ENCODE measurements around the gene KRTAP1-5. TPM values are rescaled to one million over a fixed set of nuclear protein-coding genes. Genes with fewer than 3 reads are reported as not detected.
"Not testable (repeated sequence)": the region's sequence is repeated elsewhere in the genome, so short reads cannot be mapped to it uniquely, and the experiment has no call there.

Gene KRTAP1-5
- total and polyA plus RNA-seq, 4 donors = not detected

DNA sequence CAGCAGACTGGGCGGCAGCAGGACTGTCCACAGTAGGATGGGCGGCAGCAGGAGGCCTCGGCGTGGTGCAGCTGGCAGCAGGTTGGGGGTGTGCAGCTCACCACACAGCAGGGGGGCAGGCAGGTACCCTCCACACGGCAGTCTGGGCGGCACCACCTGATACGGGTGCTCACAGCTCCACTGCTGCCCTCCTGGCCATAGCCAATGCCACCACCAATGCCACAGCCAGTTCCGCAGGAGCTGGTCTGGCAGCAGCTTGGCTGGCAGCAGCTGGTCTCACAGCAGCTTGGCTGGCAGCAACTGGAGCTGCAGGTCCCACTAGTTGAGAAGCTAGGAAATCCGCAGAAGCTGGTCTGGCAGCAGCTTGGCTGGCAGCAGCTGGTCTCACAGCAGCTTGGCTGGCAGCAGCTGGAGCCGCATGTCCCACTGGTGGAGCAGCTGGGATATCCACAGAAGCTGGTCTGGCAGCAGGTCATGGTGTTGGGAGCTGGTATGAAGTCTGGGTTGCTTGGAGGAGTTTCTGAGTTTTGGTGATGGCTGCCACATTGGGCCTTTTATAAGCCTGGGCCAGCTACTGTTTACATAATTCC, 7.4 kb upstream of the KRTAP1-5 start, which contains the start of gene KRTAP1-3:
KRTAP1-3 (minus strand) TSS at position 529 of the 590 bp plus-strand sequence; CDS start at position 476, 53 bp downstream.
- intact Hi-C loops (cut with DNase I); H3K36me3 ChIP-seq (ENCODE audit: control insufficient read depth in 1 of 2, insufficient read depth in 2 of 2, low read length in 1 of 2); H3K4me1 ChIP-seq (ENCODE audit: control insufficient read depth in 1 of 2, insufficient read depth in 2 of 2, low read length in 2 of 2); H3K27ac ChIP-seq (ENCODE audit: low read depth in 1 of 2, low read length in 2 of 2); H3K9me3 ChIP-seq (ENCODE audit: control insufficient read depth, low read length); DNase-seq; H3K27me3 ChIP-seq (ENCODE audit: control insufficient read depth in 1 of 2, insufficient read depth in 2 of 2, low read length in 1 of 2); ATAC-seq (ENCODE audit: low FRiP score); H3K4me3 ChIP-seq (ENCODE audit: low read length in 2 of 2): not testable (repeated sequence)
- 75 to 79% methylated on average over 7 to 10 of the region's 10 CpGs for WGBS, 2 donors

- ATAC-seq (ENCODE audit: low FRiP score) (no peak), DNase-seq (no peak)
- H3K27me3 ChIP-seq (ENCODE audit: control insufficient read depth in 1 of 2, insufficient read depth in 2 of 2, low read length in 1 of 2) = no peaks in the 10 kb centered on the region
- no peaks in the 10 kb centered on the region for H3K9me3 ChIP-seq (ENCODE audit: control insufficient read depth, low read length)
- H3K27ac ChIP-seq (ENCODE audit: low read depth in 1 of 2, low read length in 2 of 2) = no peak within 1 kb of the TSS
- no peak within 1 kb of the TSS for H3K4me3 ChIP-seq (ENCODE audit: low read length in 2 of 2)
- WGBS, 2 donors = 79 to 83% methylated on average over 12 of the region's 12 CpGs
- no peaks in the 10 kb centered on the region for H3K36me3 ChIP-seq (ENCODE audit: control insufficient read depth in 1 of 2, insufficient read depth in 2 of 2, low read length in 1 of 2)
- intact Hi-C loops (cut with DNase I) = no loop called here
- H3K4me1 ChIP-seq (ENCODE audit: control insufficient read depth in 1 of 2, insufficient read depth in 2 of 2, low read length in 2 of 2) = no peaks in the 10 kb centered on the region
These were observed 2.7 kb upstream of the KRTAP1-5 start, which contains the start of gene KRTAP1-4 for GRCh38 chr17:41029633-41030245. TSS of gene KRTAP1-4 (minus strand) at chr17:41030195. CDS start at chr17:41030078, 117 bp downstream.

- Histone ChIP-seq H3K27ac (ENCODE audit: low read depth in 1 of 2, low read length in 2 of 2) (no peak overlapping the region), H3K4me3 (ENCODE audit: low read length in 2 of 2) (no peak overlapping the region), H3K4me1 (ENCODE audit: control insufficient read depth in 1 of 2, insufficient read depth in 2 of 2, low read length in 2 of 2) (no peaks in the 10 kb centered on the region), H3K36me3 (ENCODE audit: control insufficient read depth in 1 of 2, insufficient read depth in 2 of 2, low read length in 1 of 2) (no peaks in the 10 kb centered on the region), H3K27me3 (ENCODE audit: control insufficient read depth in 1 of 2, insufficient read depth in 2 of 2, low read length in 1 of 2) (no peaks in the 10 kb centered on the region), H3K9me3 (ENCODE audit: control insufficient read depth, low read length) (no peaks in the 10 kb centered on the region)
- intact Hi-C loops (cut with DNase I) = no loop called here
- WGBS, 2 donors = 44 to 51% methylated on average over 3 of the region's 3 CpGs
- no peak for ATAC-seq (ENCODE audit: low FRiP score)
- DNase-seq = no peak
These were observed 2.3 kb downstream of the KRTAP1-5 start for GRCh38 chr17:41024697-41025096.

GRCh38 chr17:41020336-41020735, 6.7 kb downstream of the KRTAP1-5 start:
- intact Hi-C loops (cut with DNase I) = no loop called here
- Histone ChIP-seq H3K36me3 (ENCODE audit: control insufficient read depth in 1 of 2, insufficient read depth in 2 of 2, low read length in 1 of 2) (no peaks in the 10 kb centered on the region), H3K9me3 (ENCODE audit: control insufficient read depth, low read length) (peaks cover 2% of the 10 kb centered on the region), H3K4me1 (ENCODE audit: control insufficient read depth in 1 of 2, insufficient read depth in 2 of 2, low read length in 2 of 2) (no peaks in the 10 kb centered on the region), H3K27me3 (ENCODE audit: control insufficient read depth in 1 of 2, insufficient read depth in 2 of 2, low read length in 1 of 2) (no peaks in the 10 kb centered on the region), H3K27ac (ENCODE audit: low read depth in 1 of 2, low read length in 2 of 2) (no peak overlapping the region), H3K4me3 (ENCODE audit: low read length in 2 of 2) (no peak overlapping the region)
- ATAC-seq (ENCODE audit: low FRiP score) (no peak), DNase-seq (no peak)

DNA sequence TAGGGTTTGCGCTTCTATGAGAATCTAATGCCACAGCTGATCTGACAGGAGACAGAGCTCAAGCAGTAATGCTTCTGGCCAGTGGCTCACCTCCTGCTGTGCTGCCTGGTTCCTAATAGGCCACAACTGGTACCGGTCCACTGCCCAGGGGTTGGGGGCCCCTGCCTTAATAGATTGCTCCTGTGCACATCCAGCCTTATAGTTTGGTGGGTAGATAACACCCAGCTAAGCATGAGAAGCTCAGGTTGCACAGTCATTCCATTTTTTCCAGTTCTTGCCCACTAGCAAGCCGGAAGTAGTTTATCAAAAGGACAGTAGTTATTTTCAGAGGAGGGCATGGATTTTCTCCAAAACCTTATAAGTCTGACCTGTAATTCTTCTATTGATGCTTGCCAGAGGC, 7.6 kb downstream of the KRTAP1-5 start:
- Histone ChIP-seq H3K27ac (ENCODE audit: low read depth in 1 of 2, low read length in 2 of 2) (no peak overlapping the region), H3K36me3 (ENCODE audit: control insufficient read depth in 1 of 2, insufficient read depth in 2 of 2, low read length in 1 of 2) (no peaks in the 10 kb centered on the region), H3K4me1 (ENCODE audit: control insufficient read depth in 1 of 2, insufficient read depth in 2 of 2, low read length in 2 of 2) (no peaks in the 10 kb centered on the region), H3K4me3 (ENCODE audit: low read length in 2 of 2) (no peak overlapping the region), H3K27me3 (ENCODE audit: control insufficient read depth in 1 of 2, insufficient read depth in 2 of 2, low read length in 1 of 2) (no peaks in the 10 kb centered on the region), H3K9me3 (ENCODE audit: control insufficient read depth, low read length) (peaks cover 2% of the 10 kb centered on the region)
- DNase-seq (no peak), ATAC-seq (ENCODE audit: low FRiP score) (no peak)
- intact Hi-C loops (cut with DNase I) = no loop called here
- WGBS, 2 donors = 80 to 91% methylated on average over 3 of the region's 3 CpGs

GRCh38 chr17:41018541-41018940, 8.5 kb downstream of the KRTAP1-5 start:
- H3K36me3 ChIP-seq (ENCODE audit: control insufficient read depth in 1 of 2, insufficient read depth in 2 of 2, low read length in 1 of 2) = no peaks in the 10 kb centered on the region
- H3K27ac ChIP-seq (ENCODE audit: low read depth in 1 of 2, low read length in 2 of 2) = no peak overlapping the region
- DNase-seq (no peak), ATAC-seq (ENCODE audit: low FRiP score) (no peak)
- H3K9me3 ChIP-seq (ENCODE audit: control insufficient read depth, low read length) = peaks cover 2% of the 10 kb centered on the region
- no peak overlapping the region for H3K4me3 ChIP-seq (ENCODE audit: low read length in 2 of 2)
- 76 to 85% methylated on average over 3 of the region's 3 CpGs for WGBS, 2 donors
- no peaks in the 10 kb centered on the region for H3K4me1 ChIP-seq (ENCODE audit: control insufficient read depth in 1 of 2, insufficient read depth in 2 of 2, low read length in 2 of 2)
- H3K27me3 ChIP-seq (ENCODE audit: control insufficient read depth in 1 of 2, insufficient read depth in 2 of 2, low read length in 1 of 2) = no peaks in the 10 kb centered on the region
- intact Hi-C loops (cut with DNase I) = no loop called here

DNA sequence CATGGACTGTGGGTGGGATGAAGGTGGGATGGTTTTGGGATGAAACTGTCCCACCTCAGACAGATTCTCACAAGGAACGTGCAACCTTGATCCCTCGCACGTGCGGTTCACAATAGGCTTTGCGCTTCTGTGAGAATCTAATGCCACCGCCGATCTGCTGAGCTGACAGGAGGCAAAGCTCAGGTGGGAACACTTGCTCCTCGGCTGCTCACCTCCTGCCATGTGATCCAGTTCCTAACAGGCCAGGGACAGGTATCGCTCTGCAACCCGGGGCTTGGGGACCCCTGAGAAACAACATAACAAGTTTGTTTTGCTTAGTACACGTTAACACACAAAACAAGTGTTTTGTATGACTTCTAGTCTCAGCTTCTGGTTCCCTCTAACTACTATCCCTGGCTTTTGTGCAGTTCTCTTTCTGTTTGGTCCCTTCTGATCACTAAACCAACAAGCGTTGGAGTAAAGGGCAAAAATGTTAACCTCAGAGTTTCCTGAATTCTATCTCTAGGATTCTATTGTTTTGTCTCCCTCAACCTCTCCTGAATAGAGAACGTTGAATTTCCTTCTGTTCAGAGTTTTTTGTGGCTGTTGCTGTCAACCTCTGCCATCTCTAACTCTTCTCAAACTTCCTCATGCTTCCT, 10.3 kb downstream of the KRTAP1-5 start:
- no peak for DNase-seq
- 80 to 84% methylated on average over 13 of the region's 13 CpGs for WGBS, 2 donors
- H3K4me3 ChIP-seq (ENCODE audit: low read length in 2 of 2) = no peak overlapping the region
- no peak for ATAC-seq (ENCODE audit: low FRiP score)
- no peaks in the 10 kb centered on the region for H3K27me3 ChIP-seq (ENCODE audit: control insufficient read depth in 1 of 2, insufficient read depth in 2 of 2, low read length in 1 of 2)
- H3K9me3 ChIP-seq (ENCODE audit: control insufficient read depth, low read length) = peaks cover 2% of the 10 kb centered on the region
- intact Hi-C loops (cut with DNase I) = no loop called here
- no peak overlapping the region for H3K27ac ChIP-seq (ENCODE audit: low read depth in 1 of 2, low read length in 2 of 2)
- no peaks in the 10 kb centered on the region for H3K4me1 ChIP-seq (ENCODE audit: control insufficient read depth in 1 of 2, insufficient read depth in 2 of 2, low read length in 2 of 2)
- H3K36me3 ChIP-seq (ENCODE audit: control insufficient read depth in 1 of 2, insufficient read depth in 2 of 2, low read length in 1 of 2) = no peaks in the 10 kb centered on the region

- no peaks in the 10 kb centered on the region for H3K36me3 ChIP-seq (ENCODE audit: control insufficient read depth in 1 of 2, insufficient read depth in 2 of 2, low read length in 1 of 2)
- H3K4me3 ChIP-seq (ENCODE audit: low read length in 2 of 2) = no peak overlapping the region
- 23 to 37% methylated on average over 7 of the region's 7 CpGs for WGBS, 2 donors
- ATAC-seq (ENCODE audit: low FRiP score) = no peak
- H3K27ac ChIP-seq (ENCODE audit: low read depth in 1 of 2, low read length in 2 of 2) = no peak overlapping the region
- DNase-seq = no peak
- H3K27me3 ChIP-seq (ENCODE audit: control insufficient read depth in 1 of 2, insufficient read depth in 2 of 2, low read length in 1 of 2) = no peaks in the 10 kb centered on the region
- intact Hi-C loops (cut with DNase I) = no loop called here
- H3K4me1 ChIP-seq (ENCODE audit: control insufficient read depth in 1 of 2, insufficient read depth in 2 of 2, low read length in 2 of 2) = no peaks in the 10 kb centered on the region
- peaks cover 2% of the 10 kb centered on the region for H3K9me3 ChIP-seq (ENCODE audit: control insufficient read depth, low read length)
These were observed 11.6 kb downstream of the KRTAP1-5 start for GRCh38 chr17:41015454-41015853.

GRCh38 chr17:41013606-41014005, 13.4 kb downstream of the KRTAP1-5 start:
- intact Hi-C loops (cut with DNase I) = no loop called here
- no peaks in the 10 kb centered on the region for H3K4me1 ChIP-seq (ENCODE audit: control insufficient read depth in 1 of 2, insufficient read depth in 2 of 2, low read length in 2 of 2)
- no peaks in the 10 kb centered on the region for H3K27me3 ChIP-seq (ENCODE audit: control insufficient read depth in 1 of 2, insufficient read depth in 2 of 2, low read length in 1 of 2)
- no peaks in the 10 kb centered on the region for H3K36me3 ChIP-seq (ENCODE audit: control insufficient read depth in 1 of 2, insufficient read depth in 2 of 2, low read length in 1 of 2)
- no peak overlapping the region for H3K4me3 ChIP-seq (ENCODE audit: low read length in 2 of 2)
- H3K9me3 ChIP-seq (ENCODE audit: control insufficient read depth, low read length) = peaks cover 2% of the 10 kb centered on the region
- no peak for ATAC-seq (ENCODE audit: low FRiP score)
- WGBS, 2 donors = 4 to 5% methylated on average over 1 of the region's 1 CpG
- DNase-seq = no peak
- no peak overlapping the region for H3K27ac ChIP-seq (ENCODE audit: low read depth in 1 of 2, low read length in 2 of 2)
